WERI-Rb-1 (cell line): ENCODE results near the gene CNOT1.

ENCODE experiments used
- DNase-seq: peaks from one replicate; pipeline ENCODE4 v3.0.0-alpha.2; 2020
- H3K27ac ChIP-seq: fragments of 250-450 bp; sonication (Bioruptor Pico); 2 replicates; pipeline ENCODE4 v1.5.1; 2020; ENCODE audit warnings: mild to moderate bottlenecking, moderate library complexity
- H3K27me3 ChIP-seq: fragments of 250-450 bp; sonication (Bioruptor Pico); 2 replicates; pipeline ENCODE4 v1.5.1; 2021; ENCODE audit warnings: mild to moderate bottlenecking, low read depth, moderate library complexity; ENCODE audit not compliant: insufficient read depth, severe bottlenecking
- H3K36me3 ChIP-seq: fragments of 250-450 bp; sonication (Bioruptor Pico); 2 replicates; pipeline ENCODE4 v1.5.1; 2020; ENCODE audit warnings: mild to moderate bottlenecking, moderate library complexity
- H3K4me3 ChIP-seq: 2 replicates; pipeline ENCODE4 v1.5.1; 2011; ENCODE audit warnings: low read depth, mild to moderate bottlenecking, control low read depth, low read length
- H3K9me3 ChIP-seq: fragments of 250-450 bp; sonication (Bioruptor Pico); 2 replicates; pipeline ENCODE4 v1.5.1; 2021; ENCODE audit warnings: mild to moderate bottlenecking, moderate library complexity; ENCODE audit not compliant: severe bottlenecking
- TF ChIP-seq, protein P1 (sequence below): IDR thresholded peaks from 2 replicates; pipeline ENCODE4 v1.5.1; 2011; ENCODE audit warnings: low read depth, mild to moderate bottlenecking, control low read depth, inconsistent platforms, low read length

The CNOT1 gene

DNA sequence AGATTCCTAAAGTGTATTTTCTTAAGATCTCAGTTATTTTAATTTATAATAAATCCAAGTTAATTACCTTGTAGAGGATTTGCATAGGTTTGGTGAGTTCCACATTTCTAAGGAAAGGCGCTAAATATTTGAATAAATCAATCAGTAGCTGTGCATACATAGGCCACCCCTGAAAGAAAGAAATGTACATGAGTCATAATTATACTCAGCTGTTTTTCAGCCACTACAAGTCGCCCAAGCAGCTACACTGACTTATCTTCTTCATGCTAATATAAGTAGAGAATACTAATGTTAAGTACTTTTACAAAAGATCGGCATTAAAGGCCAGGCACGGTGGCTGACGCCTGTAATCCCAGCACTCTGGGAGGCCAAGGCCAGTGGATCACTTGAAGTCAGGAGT, 99.4 kb downstream of the CNOT1 start:
- no peak overlapping the region for H3K4me3 ChIP-seq
- peaks cover 83% of the 10 kb centered on the region for H3K36me3 ChIP-seq
- TF ChIP-seq, protein P1, sequence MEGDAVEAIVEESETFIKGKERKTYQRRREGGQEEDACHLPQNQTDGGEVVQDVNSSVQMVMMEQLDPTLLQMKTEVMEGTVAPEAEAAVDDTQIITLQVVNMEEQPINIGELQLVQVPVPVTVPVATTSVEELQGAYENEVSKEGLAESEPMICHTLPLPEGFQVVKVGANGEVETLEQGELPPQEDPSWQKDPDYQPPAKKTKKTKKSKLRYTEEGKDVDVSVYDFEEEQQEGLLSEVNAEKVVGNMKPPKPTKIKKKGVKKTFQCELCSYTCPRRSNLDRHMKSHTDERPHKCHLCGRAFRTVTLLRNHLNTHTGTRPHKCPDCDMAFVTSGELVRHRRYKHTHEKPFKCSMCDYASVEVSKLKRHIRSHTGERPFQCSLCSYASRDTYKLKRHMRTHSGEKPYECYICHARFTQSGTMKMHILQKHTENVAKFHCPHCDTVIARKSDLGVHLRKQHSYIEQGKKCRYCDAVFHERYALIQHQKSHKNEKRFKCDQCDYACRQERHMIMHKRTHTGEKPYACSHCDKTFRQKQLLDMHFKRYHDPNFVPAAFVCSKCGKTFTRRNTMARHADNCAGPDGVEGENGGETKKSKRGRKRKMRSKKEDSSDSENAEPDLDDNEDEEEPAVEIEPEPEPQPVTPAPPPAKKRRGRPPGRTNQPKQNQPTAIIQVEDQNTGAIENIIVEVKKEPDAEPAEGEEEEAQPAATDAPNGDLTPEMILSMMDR, result no peak
- DNase-seq, result no peak
- no peak overlapping the region for H3K27ac ChIP-seq
- no peaks in the 10 kb centered on the region for H3K9me3 ChIP-seq
- no peaks in the 10 kb centered on the region for H3K27me3 ChIP-seq

DNA sequence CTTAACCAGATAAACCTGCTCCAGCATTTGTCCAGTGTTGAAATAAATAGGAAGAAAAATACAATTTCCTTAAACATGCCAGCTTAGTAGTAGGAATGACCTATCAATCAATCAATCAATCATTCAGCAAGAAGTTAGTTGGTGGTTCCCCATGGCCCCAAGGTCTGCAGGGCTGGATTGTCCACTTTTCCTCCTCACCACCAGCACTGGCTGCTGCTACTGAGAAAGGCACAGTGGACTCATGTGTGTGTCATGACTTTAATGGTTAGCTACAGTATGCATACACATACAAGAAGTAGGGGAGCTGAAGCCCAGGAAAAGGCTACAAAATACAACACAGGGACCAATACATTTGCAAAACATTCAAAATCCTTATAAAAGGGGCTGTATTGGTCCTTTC, 109.9 kb downstream of the CNOT1 start:
- H3K27ac ChIP-seq, result no peak overlapping the region
- H3K27me3 ChIP-seq, result no peaks in the 10 kb centered on the region
- no peak overlapping the region for H3K4me3 ChIP-seq
- peaks cover 84% of the 10 kb centered on the region for H3K36me3 ChIP-seq
- TF ChIP-seq, protein P1, result no peak
- no peaks in the 10 kb centered on the region for H3K9me3 ChIP-seq
- DNase-seq, result no peak

DNA sequence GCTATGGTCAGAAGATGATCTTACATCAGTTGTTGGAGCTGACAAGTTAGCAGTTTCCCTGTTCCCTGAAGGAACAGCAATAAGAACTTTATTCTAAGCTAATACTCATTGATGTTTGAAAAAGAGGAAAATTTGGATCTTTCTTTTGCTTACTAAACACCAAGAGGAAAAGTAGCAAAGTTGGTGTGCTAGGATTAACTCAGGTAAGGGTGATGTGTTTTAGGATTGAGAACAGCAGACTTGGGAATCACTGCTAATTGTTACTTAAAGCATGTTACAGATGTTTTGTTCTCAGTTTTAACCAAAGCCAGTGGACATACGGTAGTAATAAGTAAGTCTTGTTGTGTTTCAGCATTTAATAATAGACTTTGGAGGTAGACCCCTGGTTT, 110.7 kb downstream of the CNOT1 start:
- Histone ChIP-seq H3K36me3 (peaks cover 76% of the 10 kb centered on the region), H3K4me3 (no peak overlapping the region), H3K27me3 (no peaks in the 10 kb centered on the region), H3K9me3 (no peaks in the 10 kb centered on the region), H3K27ac (no peak overlapping the region)
- DNase-seq, result no peak
- TF ChIP-seq, protein P1, result no peak

DNA sequence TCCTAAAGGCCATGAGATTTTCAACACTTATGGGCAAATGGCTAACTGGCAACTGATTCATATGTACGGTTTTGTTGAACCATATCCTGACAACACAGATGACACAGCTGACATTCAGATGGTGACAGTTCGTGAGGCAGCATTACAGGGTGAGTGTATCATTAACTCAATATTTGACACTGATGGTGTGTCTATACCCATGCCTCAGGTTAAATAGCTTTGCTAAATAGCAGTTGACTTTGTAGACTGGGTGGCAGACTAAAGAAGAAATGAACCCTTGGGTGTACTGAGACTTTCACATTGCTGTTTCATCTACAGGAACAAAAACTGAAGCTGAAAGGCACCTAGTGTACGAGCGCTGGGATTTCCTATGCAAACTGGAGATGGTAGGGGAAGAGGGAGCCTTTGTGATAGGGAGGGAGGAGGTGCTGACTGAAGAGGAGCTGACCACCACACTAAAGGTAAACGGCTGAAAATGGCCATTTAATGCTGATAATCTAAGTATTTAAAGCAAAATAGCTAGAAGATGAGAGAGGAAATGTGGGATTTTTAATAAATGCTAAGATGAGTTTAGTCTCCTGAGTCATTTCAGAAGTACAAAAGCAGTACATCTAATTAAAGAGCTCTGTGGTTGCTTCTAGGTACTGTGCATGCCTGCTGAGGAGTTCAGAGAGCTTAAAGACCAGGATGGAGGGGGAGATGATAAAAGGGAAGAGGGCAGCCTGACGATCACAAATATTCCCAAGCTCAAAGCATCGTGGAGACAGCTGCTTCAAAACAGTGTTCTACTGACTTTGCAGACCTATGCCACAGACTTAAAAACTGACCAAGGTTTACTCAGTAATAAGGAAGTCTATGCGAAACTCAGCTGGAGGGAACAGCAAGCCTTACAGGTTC, 111.3 kb downstream of the CNOT1 start:
- Histone ChIP-seq H3K4me3 (no peak overlapping the region), H3K27me3 (no peaks in the 10 kb centered on the region), H3K27ac (no peak overlapping the region), H3K9me3 (no peaks in the 10 kb centered on the region), H3K36me3 (peaks cover 70% of the 10 kb centered on the region)
- TF ChIP-seq, protein P1, result no peak
- no peak for DNase-seq

DNA sequence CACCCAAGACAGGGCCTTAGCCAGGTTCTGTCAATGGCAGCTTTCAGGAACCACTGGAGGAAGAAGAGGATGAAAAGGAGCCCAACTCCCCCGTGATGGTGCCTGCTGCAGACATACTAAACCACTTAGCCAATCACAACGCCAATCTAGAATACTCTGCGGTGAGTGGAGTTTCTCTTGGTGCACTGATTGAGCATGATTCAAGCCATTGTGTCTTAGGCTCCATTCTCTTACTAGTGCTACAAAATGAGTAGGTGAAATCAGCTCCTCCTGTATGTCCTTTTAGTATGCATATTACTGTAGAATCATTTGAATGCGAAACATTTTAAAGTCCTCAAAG, 112.9 kb downstream of the CNOT1 start:
- Histone ChIP-seq H3K27ac (no peak overlapping the region), H3K36me3 (peaks cover 57% of the 10 kb centered on the region), H3K4me3 (no peak overlapping the region), H3K9me3 (no peaks in the 10 kb centered on the region), H3K27me3 (no peaks in the 10 kb centered on the region)
- no peak for DNase-seq
- TF ChIP-seq, protein P1, result no peak
